ENCODE measurements around the gene ACACB.
"Not testable (repeated sequence)": the region's sequence is repeated elsewhere in the genome, so short reads cannot be mapped to it uniquely, and the experiment has no call there.

Gene ACACB

GRCh38 chr12:109139791-109140190 is 23.4 kb downstream of the ACACB start:
- DNase-seq, result no peak

DNA sequence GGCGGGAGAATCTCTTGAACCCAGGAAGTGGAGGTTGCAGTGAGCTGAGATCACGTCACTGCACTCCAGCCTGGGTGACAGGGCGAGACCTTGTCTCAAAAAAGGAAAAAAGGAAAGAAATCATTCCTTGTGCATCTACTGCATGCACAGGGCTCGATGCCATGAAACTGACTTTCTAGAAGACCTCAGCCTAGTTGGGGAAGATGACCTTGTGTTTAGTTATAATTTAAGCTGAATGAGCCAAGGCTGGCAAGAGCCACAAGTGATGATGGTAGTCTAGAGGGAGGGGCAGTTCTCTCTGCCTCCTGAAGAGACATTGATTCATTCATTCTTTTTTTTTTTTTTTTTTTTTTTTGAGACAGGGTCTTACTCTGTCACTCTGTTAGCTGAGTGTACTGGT is 24.2 kb downstream of the ACACB start:
- no peak for DNase-seq

GRCh38 chr12:109144224-109144623 is 27.8 kb downstream of the ACACB start:
- DNase-seq, result no peak

DNA sequence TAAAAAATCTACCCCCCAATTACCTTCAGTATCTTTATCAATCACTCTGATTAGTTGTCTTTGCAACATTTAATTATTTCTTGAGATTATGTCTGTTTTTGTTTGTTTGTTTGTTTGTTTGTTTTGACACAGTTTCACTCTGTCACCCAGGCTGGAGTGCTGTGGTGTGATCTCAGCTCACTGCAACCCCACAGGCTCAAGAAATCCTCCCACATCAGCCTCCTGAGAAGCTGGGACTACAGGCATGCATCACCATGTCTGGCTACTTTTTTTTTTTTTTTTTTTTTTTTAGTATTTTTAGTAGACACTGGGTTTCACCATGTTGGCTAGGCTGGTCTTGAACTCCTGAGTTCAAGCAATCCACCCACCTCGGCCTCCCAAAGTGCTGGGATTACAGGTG is 30.7 kb downstream of the ACACB start:
- not testable (repeated sequence) for DNase-seq

DNA sequence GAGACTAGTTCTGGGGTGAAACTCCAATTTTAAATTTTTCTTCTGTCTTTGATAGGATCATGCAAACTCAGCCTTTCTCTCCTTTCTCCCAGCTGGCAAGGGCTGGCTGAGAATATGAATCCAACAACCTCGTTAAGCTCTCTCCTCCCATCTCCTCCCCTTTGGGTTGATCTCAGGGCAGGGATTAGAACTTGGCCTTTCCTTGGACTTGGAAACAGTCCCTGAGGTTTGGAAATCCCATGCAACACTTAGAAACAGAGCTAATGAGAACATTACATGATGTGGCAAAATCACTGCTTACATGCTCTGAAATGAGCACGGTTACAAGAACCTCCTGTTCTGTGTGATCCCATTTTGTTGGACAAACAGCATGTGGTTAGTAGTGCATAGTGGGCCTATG is 31.6 kb downstream of the ACACB start:
- no peak for DNase-seq

DNA sequence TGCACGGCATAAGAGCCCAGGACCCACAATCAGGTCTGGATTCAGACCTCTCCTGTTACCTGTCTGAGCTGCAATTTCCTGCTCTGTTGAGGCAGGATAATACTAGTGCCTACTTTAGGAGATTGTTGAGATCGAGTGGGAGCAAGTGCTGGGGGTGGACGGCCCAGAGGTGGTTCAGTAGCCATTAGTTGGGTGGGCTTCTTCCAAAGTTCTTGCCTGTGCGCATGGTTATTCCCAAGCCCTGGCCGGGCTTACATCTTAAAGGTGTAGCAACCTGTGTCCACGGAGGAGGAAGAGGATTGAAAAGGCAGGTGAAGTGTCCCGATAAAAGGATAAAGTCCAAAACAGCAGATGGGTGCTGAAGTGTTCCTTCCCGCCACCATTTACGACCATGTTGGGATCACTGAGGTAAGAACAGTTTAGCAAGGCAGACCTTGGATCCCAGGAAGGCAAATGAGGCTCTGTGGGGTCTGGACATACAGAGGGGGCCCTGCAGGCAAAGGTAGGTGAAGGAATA is 33.8 kb downstream of the ACACB start:
- no peak for DNase-seq

DNA sequence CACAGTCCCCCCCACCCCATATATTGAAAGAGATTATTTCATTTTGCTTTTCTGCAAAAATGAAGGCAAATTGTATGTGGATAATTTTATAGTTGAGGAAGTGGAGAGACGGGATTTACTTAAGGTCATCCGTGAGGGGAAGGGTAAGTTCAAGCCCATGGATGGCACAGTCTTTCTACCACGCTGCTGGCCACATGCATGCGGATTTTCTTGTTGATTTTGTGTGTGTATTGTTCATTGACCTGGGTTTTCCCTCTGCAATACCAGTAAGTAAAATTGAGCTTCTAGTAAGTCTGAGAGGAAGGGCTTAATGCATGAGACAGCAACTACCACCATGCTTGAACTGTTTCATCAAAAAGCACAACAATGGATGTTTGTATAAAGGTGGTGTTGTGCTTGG is 35.1 kb downstream of the ACACB start:
- DNase-seq, result no peak

DNA sequence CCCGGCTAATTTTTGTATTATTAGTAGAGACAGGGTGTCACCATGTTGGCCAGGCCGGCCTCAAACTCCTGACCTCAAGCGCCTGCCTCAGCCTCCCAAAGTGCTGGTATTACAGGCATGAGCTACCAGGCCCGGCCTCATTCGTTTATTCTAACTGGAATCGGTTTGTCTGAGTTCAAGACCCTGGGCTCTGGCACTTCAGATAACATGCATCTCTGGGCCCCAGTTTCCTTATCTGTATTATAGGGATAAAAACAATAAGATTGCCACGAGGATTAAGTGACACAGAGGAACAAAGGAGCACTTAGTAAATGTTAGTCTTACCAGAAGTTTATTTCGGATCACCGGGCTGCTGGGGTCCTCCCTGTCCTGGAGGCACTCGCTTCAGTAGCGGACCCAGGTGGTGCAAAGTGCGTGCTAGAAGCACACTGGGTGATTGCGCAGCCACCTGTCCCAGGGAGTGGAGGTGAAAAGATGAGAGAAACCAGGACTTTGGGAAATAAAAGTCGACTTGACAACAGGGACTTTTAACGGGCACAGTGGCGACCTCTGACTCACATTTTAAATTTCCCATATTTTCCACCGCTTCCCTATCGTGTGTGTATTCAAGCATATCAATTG is 37.5 kb downstream of the ACACB start:
- DNase-seq, result peak; percentile 73

DNA sequence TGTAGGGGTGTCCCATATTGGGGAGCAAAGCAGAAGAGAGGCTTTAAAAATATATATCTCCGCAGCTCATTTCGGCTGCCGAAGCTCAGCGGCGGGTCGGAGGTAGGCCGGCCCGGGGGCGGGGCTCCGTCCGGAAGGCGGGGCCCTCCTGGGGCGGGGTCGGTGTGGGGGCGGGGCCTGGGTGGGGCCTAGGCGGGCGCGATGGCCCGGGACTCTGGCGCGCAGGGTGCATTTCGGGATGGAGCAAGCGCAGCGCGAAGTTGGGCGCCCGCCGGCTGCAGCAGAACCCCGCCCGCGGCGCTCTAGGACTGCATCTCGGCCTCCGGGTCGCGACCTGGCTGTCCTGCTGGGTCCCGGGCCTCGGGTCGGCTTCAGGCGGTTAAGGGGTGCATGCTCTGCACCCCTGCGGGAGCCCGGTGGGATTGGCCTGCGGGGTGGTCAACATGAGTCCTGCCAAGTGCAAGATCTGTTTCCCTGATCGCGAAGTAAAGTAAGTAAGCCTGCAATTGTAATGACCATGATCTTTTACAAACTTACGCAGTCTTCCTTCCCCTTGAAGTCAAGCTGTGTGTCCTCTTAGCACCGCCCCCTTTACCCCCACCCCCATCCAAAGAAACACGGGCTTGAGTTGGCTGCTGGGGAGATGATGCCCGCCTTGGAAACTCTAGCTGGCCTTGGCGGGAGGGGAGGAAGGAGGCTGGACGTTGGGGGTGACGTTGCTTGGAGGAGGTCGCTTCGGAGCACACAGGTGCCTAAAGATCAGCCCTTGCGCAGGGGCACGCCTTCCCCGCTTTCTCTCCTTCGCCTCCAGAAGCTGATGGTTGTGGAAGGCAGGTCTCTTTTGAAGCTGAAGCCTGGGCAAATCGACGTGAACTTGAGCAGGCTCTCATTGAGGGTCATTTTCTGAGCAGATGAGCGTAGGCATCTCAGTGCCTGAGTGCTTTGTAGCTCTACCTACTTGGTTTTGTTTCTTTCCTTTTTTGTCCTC is 38.4 kb downstream of the ACACB start:
- DNase-seq, result peak; percentile 88

DNA sequence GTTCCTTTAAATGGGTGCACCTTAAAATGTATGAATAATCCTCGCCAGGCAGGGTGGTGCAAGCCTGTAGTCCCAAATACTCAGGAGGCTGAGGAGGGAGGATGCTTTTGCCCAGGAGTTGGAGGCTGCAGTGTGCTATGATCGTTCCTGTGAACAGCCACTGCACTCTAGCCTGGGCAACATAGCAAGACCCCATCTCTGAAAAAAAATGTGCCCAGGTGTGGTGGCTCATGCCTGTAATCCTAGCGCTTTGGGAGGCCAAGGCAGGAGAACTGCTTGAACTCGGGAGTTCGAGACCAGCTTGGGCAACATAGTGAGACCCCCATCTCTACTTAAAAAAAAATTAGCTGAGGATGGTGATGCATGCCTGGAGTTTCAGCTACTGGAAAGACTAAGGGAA is 39.6 kb downstream of the ACACB start:
- DNase-seq, result no peak

DNA sequence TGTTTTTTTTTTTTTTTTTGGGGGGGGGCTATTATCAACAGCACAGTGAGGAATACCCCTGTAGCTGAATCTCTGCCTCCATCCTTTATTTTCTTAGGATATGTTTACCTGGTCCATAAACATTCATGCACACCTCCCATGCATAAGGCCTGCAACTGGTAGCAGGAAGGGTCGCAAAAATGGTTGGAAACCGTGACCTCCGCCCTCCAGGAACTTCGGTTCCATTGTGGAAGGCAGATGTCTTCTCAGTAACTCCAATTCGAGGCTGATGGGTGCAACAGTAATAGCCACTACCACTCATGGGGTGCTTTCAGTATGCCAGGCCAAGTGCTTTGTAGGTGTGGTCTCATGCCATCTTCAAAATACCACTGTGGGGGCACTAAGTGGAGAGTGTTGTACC is 40.2 kb downstream of the ACACB start:
- DNase-seq, result no peak

DNA sequence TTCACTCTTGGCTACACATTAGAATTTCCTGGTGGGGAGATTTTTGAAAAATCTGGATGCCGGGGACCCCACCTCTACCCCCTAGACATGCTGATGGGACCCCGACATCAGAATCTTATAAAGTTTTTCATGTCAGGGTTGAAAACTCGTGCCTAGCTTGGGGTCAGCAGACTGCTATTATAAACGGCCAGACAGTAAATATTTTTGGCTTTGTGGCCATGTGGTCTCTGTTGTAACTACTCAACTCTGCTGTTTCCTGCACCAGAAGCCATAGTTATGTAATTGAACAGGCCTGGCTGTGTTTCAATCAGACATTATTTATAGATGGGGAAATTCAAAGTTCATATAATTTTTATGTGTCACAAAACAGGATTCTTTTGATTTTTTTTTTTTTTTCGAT is 41.6 kb downstream of the ACACB start:
- DNase-seq, result no peak

DNA sequence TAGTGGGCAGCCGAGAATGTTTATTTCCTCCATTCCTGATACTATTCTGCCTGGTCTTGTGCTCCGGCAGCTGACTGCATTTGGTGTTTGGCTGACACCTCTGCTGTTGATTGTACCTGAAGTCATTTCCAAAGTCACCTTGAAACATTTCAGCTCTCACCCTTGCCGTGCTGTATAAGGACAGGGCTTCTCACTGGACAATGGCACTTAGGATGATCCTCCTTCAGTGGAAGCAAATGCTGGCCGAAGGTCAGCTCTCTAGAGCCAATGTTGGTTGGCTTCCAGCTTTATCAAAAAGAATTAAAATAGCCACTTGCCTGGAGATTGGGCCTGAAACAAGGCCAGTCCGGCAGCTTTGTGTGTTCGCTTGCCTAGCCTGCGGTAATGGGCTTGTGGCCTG is 44.0 kb downstream of the ACACB start:
- no peak for DNase-seq

DNA sequence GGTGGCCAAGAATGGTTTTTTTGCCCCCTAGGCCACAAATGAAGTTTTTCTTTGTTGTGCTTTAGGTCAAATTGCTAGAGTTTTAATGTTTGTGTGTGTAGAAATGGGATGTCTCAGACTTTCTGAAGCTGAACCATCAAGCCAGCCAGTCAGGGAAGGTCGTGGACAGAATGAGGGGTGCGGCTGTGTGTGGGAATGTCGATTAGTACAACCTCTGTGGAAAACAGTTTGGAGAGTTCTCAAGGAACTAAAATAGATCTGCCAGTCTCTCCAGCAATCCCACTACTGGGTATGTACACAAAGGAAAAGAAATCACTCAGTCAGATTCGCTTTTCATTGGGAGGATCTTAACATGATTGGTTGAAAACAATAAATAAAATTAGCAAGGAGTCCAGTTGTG is 44.5 kb downstream of the ACACB start:
- DNase-seq, result no peak

DNA sequence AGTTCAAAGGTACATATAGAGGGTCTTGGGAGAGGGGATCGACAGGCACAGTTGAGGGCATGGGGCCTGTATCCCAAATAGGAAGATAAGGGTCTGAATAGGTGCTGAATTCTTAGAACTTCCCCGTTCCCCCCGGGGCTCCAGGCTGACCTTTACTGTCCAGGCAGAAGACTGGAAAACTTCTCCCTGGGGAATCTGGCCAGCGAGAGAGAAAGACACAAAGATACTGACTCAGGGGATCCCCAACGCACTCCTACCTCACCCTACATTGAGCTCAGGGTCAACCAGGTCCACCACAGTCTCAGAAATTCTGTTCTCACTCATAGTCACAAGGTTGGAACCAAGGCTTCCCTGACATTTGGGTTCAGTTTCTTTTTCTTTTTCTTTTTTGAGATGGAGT is 46.2 kb downstream of the ACACB start:
- DNase-seq, result no peak

GRCh38 chr12:109163167-109163566 is 46.8 kb downstream of the ACACB start:
- DNase-seq, result no peak

GRCh38 chr12:109165599-109165998 is 49.2 kb downstream of the ACACB start:
- DNase-seq, result no peak

- no peak for DNase-seq
Observed at GRCh38 chr12:109166371-109166770, 50.0 kb downstream of the ACACB start.

- DNase-seq, result no peak
Observed at GRCh38 chr12:109167781-109168180, 51.4 kb downstream of the ACACB start.

DNA sequence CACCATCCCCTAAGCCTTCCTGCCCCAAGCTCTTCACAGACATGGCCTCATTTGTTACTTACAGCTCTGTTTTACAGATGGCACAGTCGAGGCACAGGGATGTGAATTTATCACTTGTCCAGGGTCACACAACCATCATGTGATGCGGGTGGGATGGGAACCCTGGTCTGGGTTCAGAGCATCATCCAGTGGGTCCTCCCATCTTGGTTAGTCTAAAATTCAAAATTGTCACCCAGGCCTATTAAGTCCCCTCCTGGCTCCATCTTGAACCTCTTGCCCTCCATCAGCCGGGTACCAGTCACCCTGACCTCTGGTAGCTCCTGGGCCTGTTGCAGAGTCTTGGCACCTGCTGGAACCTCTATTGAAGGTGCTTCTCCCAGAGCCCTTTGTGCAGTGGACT is 52.9 kb downstream of the ACACB start:
- DNase-seq, result no peak

DNA sequence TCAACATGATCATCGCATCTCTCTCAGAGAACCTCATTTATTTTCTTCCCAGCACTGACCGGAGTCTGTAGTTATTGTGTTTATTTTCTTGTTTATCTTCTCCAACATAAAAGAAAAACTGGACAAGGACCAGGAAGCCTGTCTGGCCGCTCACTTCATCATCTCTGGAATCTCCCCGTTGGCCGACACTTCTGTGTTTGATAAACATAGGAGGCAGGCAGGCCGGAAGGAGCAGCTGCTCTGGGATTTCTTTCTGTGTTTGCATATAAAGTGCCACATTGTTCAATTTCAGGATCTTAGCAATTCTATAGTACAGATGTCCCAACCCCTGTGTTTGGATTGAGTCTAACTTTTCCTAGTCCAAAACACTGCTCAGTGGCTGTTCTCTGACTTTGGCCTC is 53.3 kb downstream of the ACACB start:
- DNase-seq, result no peak

- no peak for DNase-seq
Observed at GRCh38 chr12:109170324-109170723, 53.9 kb downstream of the ACACB start.

DNA sequence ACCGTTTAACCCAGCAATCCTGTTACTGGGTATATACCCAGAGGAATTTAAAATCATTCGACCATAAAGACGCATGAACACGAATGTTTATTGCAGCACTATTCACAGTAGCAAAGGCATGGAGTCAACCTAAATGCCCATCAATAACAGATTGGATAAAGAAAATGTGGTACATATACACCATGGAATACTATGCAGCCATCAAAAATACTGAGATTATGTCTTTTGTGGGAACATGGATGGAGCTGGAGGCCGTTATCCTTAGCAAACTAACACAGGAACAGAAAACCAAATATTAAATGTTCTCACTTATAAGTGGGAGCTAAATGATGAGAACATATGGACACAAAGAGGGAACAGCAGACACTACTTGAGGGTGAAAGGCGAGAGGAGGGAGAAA is 56.4 kb downstream of the ACACB start:
- DNase-seq, result not testable (repeated sequence)

All from right kidney (tissue), 1 donor.